H54 (cell line): ENCODE results near the gene MEGF9.

Experiments
- DNase-seq: peaks from one replicate; pipeline ENCODE4 v3.0.0; 2011; ENCODE audit warnings: low spot score, mixed read lengths; ENCODE audit not compliant: insufficient read length
- FAIRE-seq: peaks from 3 replicates; lab custom pipeline; 2011; peaks lifted over from hg19 to GRCh38; lab: Jason Lieb, UNC
- POLR2A ChIP-seq: IDR thresholded peaks from 2 replicates; pipeline ENCODE4 v1.6.1; 2011; ENCODE audit warnings: low read depth, mild to moderate bottlenecking, low read length

Gene MEGF9

DNA sequence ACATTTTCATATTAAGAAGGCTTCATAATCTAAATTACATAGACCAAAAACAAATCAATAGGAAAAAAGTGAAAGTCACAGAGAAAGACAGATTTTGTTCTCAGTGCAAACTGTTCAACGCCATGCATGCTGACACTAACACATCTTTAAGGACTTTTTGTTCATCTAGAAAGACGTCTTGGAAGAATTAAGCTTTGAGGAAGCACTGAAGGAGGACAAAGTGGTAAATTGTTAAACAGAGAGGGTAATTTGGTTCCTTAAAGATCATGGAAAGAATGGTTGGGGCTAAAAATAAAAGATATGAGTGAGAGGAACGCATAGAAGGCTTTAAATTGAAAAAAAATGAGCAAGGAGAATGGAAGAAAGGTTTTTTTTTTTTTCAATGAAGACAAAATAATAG, 9.1 kb downstream of the MEGF9 start:
- DNase-seq (no peak), FAIRE-seq (peak; percentile 81)
- no peak for TF ChIP-seq POLR2A

DNA sequence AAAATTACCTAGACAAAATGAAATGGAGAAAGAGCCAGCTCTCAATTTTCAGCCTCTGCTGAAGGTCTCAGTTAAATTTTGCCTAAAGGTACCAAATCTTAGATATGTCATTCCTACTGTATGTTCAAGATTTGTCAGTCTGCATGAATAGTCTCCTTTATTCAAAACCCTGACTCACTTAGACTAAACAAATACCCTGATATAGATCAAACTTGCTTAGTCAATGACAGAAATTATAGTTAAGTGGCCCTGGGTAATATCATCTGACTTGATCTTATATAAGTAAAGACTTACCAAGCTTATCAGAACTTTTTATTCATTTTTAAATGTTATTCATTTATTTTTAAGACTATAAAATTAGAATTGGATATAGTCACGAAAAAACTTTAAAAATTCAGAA, 12.2 kb downstream of the MEGF9 start:
- peak; percentile 99 for FAIRE-seq
- no peak for TF ChIP-seq POLR2A
- no peak for DNase-seq

DNA sequence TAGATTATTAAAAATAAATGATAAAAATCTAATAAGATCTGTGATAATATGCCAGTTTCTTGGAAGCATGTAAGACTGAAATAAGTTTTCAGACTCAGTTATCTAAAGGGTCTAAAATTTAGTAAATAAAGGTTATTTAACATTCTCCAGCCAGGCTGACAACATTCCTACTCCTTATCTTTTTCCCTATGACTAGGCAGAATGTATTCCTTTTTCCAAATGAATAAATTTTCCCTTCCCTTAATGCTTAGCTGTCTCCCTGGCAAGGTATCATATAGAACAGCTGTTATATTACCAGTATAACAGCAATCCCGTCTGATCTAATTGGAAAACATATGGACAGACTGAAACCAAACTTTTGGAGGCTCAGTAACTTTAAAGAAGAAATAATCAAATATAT, 13.0 kb downstream of the MEGF9 start:
- TF ChIP-seq POLR2A: no peak
- DNase-seq (no peak), FAIRE-seq (peak; percentile 95)

DNA sequence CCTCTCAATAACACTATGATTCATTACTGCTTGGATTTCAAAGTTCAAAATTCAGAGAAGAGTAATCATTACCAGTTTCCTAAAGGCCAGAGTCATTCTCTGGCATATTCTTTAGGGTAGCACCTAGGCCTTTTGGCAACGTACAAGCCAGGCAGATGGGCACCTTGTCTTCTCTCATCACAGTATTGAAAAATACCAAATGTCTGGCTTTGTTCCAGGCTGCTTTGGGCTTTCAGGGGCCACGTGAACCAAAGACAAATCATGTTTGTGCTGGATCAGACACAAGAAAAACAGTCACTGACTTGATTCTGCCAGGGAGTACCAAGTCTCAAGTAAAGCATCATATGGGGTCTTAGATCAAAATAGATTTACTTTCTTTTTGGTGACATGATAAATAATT, 15.5 kb downstream of the MEGF9 start:
- DNase-seq (no peak), FAIRE-seq (peak; percentile 98)
- no peak for TF ChIP-seq POLR2A

DNA sequence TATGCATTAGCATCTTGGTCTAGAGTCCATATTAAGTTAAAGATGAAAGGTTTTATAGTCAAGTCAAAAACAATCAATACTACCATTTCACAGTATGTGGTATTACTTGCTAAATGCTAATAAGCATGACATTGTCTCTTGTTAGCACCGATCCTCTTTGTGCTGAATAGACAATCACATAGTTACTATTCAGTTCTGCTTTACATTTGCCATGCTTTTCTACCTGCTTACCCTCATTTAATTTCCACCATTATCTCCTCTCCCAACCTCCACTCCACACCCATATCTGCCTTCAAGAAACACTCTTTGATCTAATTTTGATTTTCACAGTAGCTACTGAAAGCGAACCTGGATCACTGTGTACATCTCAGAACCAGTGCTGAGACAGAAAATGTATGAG, 16.8 kb downstream of the MEGF9 start:
- no peak for FAIRE-seq
- no peak for DNase-seq
- no peak for TF ChIP-seq POLR2A

DNA sequence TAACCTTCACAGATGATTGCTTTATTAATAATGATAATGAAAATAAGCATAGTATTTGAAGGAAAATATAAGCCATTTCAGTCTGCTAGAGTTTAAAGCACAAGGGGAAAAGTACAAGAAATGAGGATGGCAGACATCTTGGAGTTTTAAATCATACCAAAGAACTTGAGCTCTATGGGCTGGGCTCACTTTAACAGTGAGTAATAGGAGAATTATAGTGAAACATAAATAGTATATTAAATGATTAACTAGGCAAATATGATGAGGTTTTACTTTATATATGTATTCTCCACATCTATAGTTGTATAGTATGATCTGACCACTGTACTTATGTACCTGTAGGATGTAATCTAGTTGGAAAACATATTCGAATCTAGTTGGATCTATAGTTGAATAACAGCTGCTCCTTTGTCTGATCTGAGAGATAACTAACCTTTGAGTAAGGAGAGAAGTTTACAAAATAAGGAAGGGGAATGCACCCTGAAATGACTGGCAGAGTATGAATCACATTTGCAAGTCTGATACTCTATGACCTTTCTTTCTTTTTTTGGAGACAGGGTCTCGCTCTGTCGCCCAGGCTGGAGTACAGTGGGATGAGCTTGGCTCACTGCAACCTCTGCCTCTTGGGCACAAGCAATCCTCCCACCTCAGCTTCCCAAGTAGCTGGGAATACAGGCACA, 17.6 kb downstream of the MEGF9 start:
- no peak for FAIRE-seq
- TF ChIP-seq POLR2A: no peak

DNA sequence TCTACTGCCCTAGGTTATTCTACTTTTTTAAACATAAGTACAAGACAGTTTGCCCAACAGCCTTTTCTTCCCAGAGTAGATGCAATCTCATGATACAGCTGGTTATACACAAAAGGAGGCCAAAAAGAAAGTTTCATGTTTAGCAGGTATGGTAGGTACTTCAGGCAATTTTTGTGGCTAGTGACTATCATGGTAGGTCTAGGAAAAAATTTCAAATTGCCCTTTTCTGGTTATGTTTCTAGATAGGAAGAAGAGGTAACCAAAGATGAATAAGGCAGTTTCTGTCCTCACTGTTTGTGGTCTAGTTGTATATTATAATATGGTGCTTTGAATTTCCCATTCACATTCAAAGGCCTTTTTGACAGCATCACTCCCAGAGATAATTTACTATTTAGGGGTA, 19.7 kb downstream of the MEGF9 start:
- no peak for DNase-seq
- no peak for TF ChIP-seq POLR2A
- no peak for FAIRE-seq

More for the DNA sequence above, 17.6 kb downstream of the MEGF9 start:
- no peak for DNase-seq

DNA sequence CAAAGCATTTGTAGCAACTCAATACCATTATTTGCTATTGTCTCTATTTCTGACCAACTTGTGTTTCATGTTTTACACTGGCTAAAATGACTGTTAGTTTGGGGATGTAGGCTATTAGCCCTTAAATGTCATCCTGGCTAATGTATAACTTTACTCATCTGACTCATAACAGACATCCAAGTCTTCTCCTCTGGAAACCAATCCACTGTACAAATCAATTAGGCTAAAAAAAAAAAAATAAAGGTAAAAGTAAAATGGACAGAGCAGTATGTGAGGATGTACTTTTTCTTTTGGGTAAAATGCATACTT, 20.6 kb downstream of the MEGF9 start:
- TF ChIP-seq POLR2A: no peak
- FAIRE-seq (peak; percentile 98), DNase-seq (no peak)

DNA sequence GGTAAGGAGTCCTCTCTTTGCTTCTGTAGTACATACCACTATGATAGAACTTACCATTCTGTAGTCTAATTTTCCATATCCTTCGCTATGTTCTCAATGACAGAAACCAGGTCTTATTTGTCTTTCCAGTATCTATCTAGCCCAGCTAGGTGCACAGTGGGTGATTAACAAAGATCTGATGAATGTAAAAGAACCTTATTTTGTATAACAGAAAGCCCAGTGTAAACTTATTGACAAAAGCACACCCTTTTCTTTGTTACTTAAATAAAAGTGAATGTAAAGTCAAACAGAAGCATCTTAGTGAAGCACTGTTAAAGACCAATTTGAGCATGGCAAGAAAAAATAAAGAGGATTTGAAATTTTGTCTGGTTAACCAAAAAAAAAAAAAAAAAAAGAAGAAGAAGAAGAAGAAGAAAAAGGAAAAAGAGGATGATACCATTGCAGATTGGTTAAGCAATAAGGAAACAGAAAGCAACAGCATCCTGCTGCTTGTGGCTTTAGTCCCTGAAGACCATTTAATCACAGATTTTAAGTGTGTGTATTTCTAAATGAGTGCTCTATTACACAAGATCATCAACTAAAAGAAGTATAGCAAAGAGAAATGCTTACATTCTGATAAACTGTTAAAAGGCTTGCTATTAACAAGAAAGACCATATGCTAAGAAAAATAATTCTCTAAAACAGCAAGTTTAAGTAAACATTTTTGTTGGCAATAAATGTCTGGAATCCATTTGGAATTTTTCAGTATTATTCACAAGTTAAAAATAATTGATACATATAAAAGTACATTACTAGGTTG, 21.2 kb downstream of the MEGF9 start:
- no peak for DNase-seq

DNA sequence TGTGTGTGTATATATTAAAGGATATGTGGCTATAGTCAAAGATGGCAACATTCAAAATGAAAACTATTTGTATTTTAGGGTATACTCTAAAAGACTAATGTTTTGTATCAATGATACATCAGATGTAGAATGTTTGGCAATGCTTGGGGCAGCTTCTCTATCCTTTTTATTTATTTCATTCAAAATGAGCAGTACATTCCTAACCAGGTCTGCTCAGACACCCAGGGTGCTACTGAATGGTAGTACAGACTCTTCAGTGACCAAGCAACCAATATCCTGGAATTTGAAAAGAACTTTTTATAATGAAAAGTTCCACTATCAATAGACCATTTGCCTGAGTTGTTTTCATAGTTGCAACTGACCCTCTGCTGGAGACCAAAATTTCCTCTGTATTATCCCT, 23.9 kb downstream of the MEGF9 start:
- FAIRE-seq (no peak), DNase-seq (no peak)
- no peak for TF ChIP-seq POLR2A

More for the DNA sequence above, 21.2 kb downstream of the MEGF9 start:
- no peak for FAIRE-seq
- TF ChIP-seq POLR2A: no peak

DNA sequence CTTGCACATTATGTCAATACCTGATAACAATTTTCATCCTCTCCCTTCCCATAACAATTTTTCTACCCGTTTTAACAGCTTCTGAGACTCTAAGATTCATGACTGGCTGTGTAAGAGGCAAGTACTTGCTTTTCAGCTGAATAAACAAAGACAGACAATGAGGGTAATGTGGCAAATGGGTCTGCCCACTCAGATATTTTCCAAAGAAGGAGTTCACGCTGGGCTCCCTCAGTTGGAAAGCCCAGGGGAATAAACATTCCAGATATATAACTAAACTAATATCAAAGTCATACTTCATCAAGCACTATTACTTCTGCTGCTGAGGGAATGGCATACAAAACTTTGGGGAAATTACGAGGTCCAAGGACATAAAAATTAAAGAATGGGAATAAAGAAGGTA, 24.4 kb downstream of the MEGF9 start:
- no peak for DNase-seq

DNA sequence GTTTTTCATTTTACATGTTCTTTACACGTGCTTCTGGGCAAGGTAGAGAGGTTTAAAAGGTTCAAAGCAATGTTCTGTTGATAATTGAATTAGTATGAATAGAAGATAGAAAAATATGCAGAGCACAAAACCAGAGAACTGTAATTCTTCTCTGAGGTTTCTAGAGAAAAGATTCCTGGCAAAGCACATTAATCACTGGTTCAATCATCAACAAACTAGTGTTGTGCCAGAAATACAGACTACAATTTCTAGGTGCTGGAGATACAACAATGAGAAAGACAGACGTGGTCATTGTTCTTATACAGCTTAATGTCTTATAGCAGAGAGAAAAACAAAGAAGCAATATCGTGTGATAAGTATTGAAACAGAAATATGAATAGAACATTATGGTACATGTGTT, 25.5 kb downstream of the MEGF9 start:
- FAIRE-seq (peak; percentile 98), DNase-seq (no peak)
- TF ChIP-seq POLR2A: no peak

More for the DNA sequence above, 24.4 kb downstream of the MEGF9 start:
- FAIRE-seq: no peak
- no peak for TF ChIP-seq POLR2A

DNA sequence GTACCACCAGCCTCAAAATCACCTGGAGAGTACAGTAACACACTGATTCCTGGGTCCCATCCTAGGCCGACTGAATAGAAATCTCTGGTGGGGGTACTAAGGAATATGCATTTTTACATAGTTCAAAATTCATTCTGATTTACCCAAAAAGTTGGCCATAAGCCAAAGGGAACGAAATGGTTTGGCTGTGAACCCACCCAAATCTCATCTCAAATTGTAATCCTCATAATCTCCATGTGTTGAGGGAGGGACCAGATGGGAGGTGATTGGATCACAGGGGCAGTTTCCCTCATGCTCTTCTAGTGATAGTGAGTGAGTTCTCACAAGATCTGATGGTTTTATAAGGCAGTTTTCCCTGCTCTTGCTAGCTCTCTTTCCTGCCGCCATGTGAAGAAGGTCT, 31.1 kb downstream of the MEGF9 start:
- no peak for TF ChIP-seq POLR2A
- DNase-seq (no peak), FAIRE-seq (peak; percentile 71)

DNA sequence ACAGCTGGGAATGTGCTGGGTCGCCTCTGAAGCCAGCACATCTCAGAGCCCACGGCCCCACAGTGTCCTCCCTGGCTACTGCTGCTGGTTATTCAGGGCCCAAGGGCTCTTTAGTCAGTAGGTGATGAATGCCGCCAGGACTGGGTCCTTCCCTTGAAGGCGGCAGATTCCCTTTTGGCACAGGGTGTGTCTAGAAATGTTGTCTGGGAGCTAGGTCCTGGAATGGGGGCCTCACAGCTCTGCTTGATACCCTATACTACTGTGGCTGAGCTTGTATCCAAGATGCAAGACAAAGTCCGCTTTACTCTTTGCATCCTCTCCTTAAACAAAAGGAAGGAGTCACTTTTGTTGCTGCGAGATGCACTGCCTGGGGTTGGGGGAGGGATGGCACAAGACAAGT, 33.1 kb downstream of the MEGF9 start:
- no peak for DNase-seq
- FAIRE-seq: no peak
- TF ChIP-seq POLR2A: no peak

DNA sequence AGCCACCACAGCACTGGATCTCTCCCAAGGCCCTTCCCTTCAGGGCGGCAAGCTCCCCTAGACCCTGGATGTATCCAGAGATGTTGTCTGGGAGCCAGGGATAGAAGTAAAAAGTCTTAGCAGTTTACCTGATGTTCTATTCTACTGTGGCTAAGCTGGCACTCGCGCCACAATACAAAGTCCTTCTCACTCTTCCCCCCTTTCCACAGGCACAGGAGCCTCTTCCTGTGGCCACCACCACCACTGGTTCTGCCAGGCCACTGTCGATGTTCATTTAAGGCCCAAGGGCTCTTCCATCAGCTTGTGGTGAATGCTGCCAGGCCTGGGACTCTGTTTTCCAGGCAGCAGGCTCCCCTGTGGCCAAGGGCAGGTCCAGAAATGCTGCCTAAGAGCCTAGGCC, 33.7 kb downstream of the MEGF9 start:
- FAIRE-seq: no peak
- TF ChIP-seq POLR2A: no peak

More for the DNA sequence above, 33.7 kb downstream of the MEGF9 start:
- no peak for DNase-seq
